ENCODE data around the gene GGACT.

The GGACT gene

DNA sequence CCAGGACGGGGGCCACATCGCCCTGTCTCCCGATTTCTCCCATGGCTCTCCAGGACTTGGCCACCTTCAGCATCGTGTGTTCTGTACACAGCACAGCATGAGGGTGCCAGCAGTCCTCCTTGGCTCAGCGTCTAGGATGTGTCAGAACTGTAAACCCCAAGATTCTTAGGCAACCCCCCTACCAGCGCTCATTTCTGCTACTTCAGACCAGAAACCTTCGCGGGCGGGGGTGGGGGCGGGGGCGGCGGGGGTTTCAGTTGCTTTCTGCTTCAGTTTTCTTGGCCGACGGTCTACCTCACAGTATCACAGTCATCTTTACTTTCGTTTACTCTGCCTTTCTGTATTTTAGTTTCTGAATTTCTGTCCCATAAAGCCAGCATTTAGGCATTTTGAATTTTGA is 82.4 kb downstream of the GGACT start:
- H3K36me3 ChIP-seq (ENCODE audit: control insufficient read depth in 1 of 2, insufficient read depth in 2 of 2, low read length in 2 of 2), result no peaks in the 10 kb centered on the region
- no peak overlapping the region for H3K4ac ChIP-seq (ENCODE audit: low read depth, low read length)
- no peak overlapping the region for H4K8ac ChIP-seq (ENCODE audit: low read depth, low read length)
- WGBS (ENCODE audit: extremely low coverage, insufficient coverage, insufficient read length), result no CpG with 5 or more reads among the region's 15 CpGs
- no peak overlapping the region for H3K18ac ChIP-seq (ENCODE audit: low read length)
- H3K4me1 ChIP-seq (ENCODE audit: control insufficient read depth in 1 of 2, insufficient read depth in 2 of 2, low read length in 2 of 2), result no peaks in the 10 kb centered on the region
- no peak overlapping the region for H3K4me3 ChIP-seq (ENCODE audit: low read depth, low read length)
- no peak overlapping the region for H2AFZ ChIP-seq (ENCODE audit: insufficient read depth, low read length, poor library complexity)
- H3K14ac ChIP-seq (ENCODE audit: low read length), result no peak overlapping the region
- no peak overlapping the region for H2BK5ac ChIP-seq (ENCODE audit: low read depth, low read length, poor library complexity)
- H3K79me1 ChIP-seq (ENCODE audit: low read length), result no peaks in the 10 kb centered on the region
- no peak overlapping the region for H2BK12ac ChIP-seq (ENCODE audit: low read length)
- H4K91ac ChIP-seq (ENCODE audit: low read depth, low read length), result no peak overlapping the region
- H3K27me3 ChIP-seq (ENCODE audit: insufficient read depth, low read length), result no peaks in the 10 kb centered on the region
- H3K27ac ChIP-seq (ENCODE audit: low read depth, low read length), result no peak overlapping the region
- H3K9me3 ChIP-seq (ENCODE audit: insufficient read depth, low read depth, low read length), result peaks cover 2% of the 10 kb centered on the region
- DNase-seq, result no peak
- H3K9ac ChIP-seq (ENCODE audit: low read length), result no peak overlapping the region
- H2AK5ac ChIP-seq (ENCODE audit: low read length), result no peak overlapping the region
- H2BK120ac ChIP-seq (ENCODE audit: insufficient read depth, low read length, poor library complexity), result no peak overlapping the region
- H3K4me2 ChIP-seq (ENCODE audit: low read length), result no peak overlapping the region
- no peak overlapping the region for H4K12ac ChIP-seq (ENCODE audit: low read depth, low read length)
- H3K23ac ChIP-seq (ENCODE audit: low read length), result no peak overlapping the region
- H3K79me2 ChIP-seq (ENCODE audit: control insufficient read depth, insufficient read depth, low read length, poor library complexity), result no peaks in the 10 kb centered on the region

DNA sequence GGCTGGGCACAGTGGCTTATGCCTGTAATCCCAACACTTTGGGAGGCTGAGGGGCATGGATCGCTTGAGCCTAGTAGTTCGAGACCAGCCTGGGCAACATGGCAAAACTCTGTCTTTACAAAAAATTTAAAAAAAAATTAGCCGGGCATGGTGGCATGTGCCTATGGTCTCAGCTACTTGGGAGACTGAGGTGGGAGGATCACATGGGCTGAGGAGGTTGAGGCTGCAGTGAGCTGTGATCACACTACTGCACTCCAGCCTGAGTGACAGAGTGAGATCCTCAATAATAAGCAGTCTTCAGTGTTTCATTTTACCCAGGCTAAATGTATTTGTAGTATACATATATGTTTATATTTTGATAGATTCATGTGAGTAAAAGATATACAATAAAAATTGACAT is 85.0 kb downstream of the GGACT start:
- Histone ChIP-seq H3K4ac (ENCODE audit: low read depth, low read length) (no peak overlapping the region), H2BK12ac (ENCODE audit: low read length) (no peak overlapping the region), H3K14ac (ENCODE audit: low read length) (no peak overlapping the region), H4K12ac (ENCODE audit: low read depth, low read length) (no peak overlapping the region), H2AFZ (ENCODE audit: insufficient read depth, low read length, poor library complexity) (no peak overlapping the region), H2AK5ac (ENCODE audit: low read length) (no peak overlapping the region), H3K79me1 (ENCODE audit: low read length) (no peaks in the 10 kb centered on the region), H3K36me3 (ENCODE audit: control insufficient read depth in 1 of 2, insufficient read depth in 2 of 2, low read length in 2 of 2) (no peaks in the 10 kb centered on the region), H3K27me3 (ENCODE audit: insufficient read depth, low read length) (no peaks in the 10 kb centered on the region), H3K4me3 (ENCODE audit: low read depth, low read length) (no peak overlapping the region), H3K23ac (ENCODE audit: low read length) (no peak overlapping the region), H3K9me3 (ENCODE audit: insufficient read depth, low read depth, low read length) (peaks cover 2% of the 10 kb centered on the region), H3K4me2 (ENCODE audit: low read length) (no peak overlapping the region), H4K91ac (ENCODE audit: low read depth, low read length) (no peak overlapping the region), H4K8ac (ENCODE audit: low read depth, low read length) (no peak overlapping the region), H3K4me1 (ENCODE audit: control insufficient read depth in 1 of 2, insufficient read depth in 2 of 2, low read length in 2 of 2) (no peaks in the 10 kb centered on the region), H3K27ac (ENCODE audit: low read depth, low read length) (no peak overlapping the region), H2BK5ac (ENCODE audit: low read depth, low read length, poor library complexity) (no peak overlapping the region), H2BK120ac (ENCODE audit: insufficient read depth, low read length, poor library complexity) (no peak overlapping the region), H3K9ac (ENCODE audit: low read length) (no peak overlapping the region), H3K18ac (ENCODE audit: low read length) (no peak overlapping the region), H3K79me2 (ENCODE audit: control insufficient read depth, insufficient read depth, low read length, poor library complexity) (no peaks in the 10 kb centered on the region)
- no CpG with 5 or more reads among the region's 3 CpGs for WGBS (ENCODE audit: extremely low coverage, insufficient coverage, insufficient read length)
- DNase-seq, result no peak

DNA sequence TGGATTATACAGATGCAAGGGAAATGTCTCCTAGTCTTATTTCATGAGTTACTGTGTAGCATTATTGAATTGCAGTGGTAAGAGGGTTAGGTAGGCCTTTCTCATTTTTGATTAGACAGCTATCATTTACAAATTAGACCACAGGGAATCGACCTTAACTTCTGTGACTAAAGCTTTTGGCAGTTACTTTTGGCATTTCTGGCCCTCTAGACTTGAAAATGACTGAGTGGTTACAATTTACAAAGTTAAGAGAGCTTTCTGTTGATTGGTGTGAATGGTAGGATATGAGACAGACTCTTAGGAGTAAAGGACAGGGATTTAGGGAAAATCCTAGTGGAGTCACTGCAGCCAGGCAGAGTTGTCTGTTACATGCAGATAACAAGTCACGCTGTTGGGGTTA is 86.1 kb downstream of the GGACT start:
- Histone ChIP-seq H4K12ac (ENCODE audit: low read depth, low read length) (no peak overlapping the region), H3K4me1 (ENCODE audit: control insufficient read depth in 1 of 2, insufficient read depth in 2 of 2, low read length in 2 of 2) (no peaks in the 10 kb centered on the region), H3K14ac (ENCODE audit: low read length) (no peak overlapping the region), H3K79me1 (ENCODE audit: low read length) (no peaks in the 10 kb centered on the region), H3K27ac (ENCODE audit: low read depth, low read length) (no peak overlapping the region), H3K27me3 (ENCODE audit: insufficient read depth, low read length) (no peaks in the 10 kb centered on the region), H4K8ac (ENCODE audit: low read depth, low read length) (no peak overlapping the region), H2AK5ac (ENCODE audit: low read length) (no peak overlapping the region), H3K9me3 (ENCODE audit: insufficient read depth, low read depth, low read length) (peaks cover 2% of the 10 kb centered on the region), H3K4me3 (ENCODE audit: low read depth, low read length) (no peak overlapping the region), H2BK12ac (ENCODE audit: low read length) (no peak overlapping the region), H3K4ac (ENCODE audit: low read depth, low read length) (no peak overlapping the region), H3K9ac (ENCODE audit: low read length) (no peak overlapping the region), H3K79me2 (ENCODE audit: control insufficient read depth, insufficient read depth, low read length, poor library complexity) (no peaks in the 10 kb centered on the region), H3K36me3 (ENCODE audit: control insufficient read depth in 1 of 2, insufficient read depth in 2 of 2, low read length in 2 of 2) (no peaks in the 10 kb centered on the region), H3K18ac (ENCODE audit: low read length) (no peak overlapping the region), H4K91ac (ENCODE audit: low read depth, low read length) (no peak overlapping the region), H2BK5ac (ENCODE audit: low read depth, low read length, poor library complexity) (no peak overlapping the region), H3K4me2 (ENCODE audit: low read length) (no peak overlapping the region), H3K23ac (ENCODE audit: low read length) (no peak overlapping the region), H2BK120ac (ENCODE audit: insufficient read depth, low read length, poor library complexity) (no peak overlapping the region), H2AFZ (ENCODE audit: insufficient read depth, low read length, poor library complexity) (no peak overlapping the region)
- WGBS (ENCODE audit: extremely low coverage, insufficient coverage, insufficient read length), result no CpG with 5 or more reads among the region's 2 CpGs
- no peak for DNase-seq

DNA sequence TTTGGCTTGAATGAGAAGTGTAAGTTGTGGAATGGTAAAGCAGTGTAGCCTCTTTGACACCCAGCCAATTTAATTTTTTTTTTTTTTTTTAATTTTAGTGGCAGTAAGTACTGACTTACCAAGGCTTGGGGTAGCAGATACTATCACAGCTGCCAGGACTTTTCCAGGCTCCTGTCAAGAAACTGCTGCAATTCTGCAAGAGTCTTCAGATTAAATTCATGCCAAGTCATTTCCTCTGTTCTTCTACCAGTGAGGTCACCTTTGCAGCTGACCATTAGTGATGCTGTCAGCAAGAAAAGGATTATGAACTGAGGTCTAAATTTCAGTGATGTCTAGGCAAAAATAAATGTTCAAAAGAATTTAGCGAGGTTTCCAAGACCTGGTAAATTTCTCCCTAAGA is 91.2 kb downstream of the GGACT start:
- no peak overlapping the region for H3K4me2 ChIP-seq (ENCODE audit: low read length)
- no peaks in the 10 kb centered on the region for H3K36me3 ChIP-seq (ENCODE audit: control insufficient read depth in 1 of 2, insufficient read depth in 2 of 2, low read length in 2 of 2)
- no peak overlapping the region for H3K23ac ChIP-seq (ENCODE audit: low read length)
- peaks cover 3% of the 10 kb centered on the region for H3K9me3 ChIP-seq (ENCODE audit: insufficient read depth, low read depth, low read length)
- no peak for DNase-seq
- no peaks in the 10 kb centered on the region for H3K79me1 ChIP-seq (ENCODE audit: low read length)
- no CpG with 5 or more reads among the region's 1 CpG for WGBS (ENCODE audit: extremely low coverage, insufficient coverage, insufficient read length)
- H4K8ac ChIP-seq (ENCODE audit: low read depth, low read length), result no peak overlapping the region
- H2BK12ac ChIP-seq (ENCODE audit: low read length), result no peak overlapping the region
- H3K4me3 ChIP-seq (ENCODE audit: low read depth, low read length), result no peak overlapping the region
- no peaks in the 10 kb centered on the region for H3K27me3 ChIP-seq (ENCODE audit: insufficient read depth, low read length)
- no peak overlapping the region for H2BK5ac ChIP-seq (ENCODE audit: low read depth, low read length, poor library complexity)
- H3K14ac ChIP-seq (ENCODE audit: low read length), result no peak overlapping the region
- H3K18ac ChIP-seq (ENCODE audit: low read length), result no peak overlapping the region
- no peak overlapping the region for H2AK5ac ChIP-seq (ENCODE audit: low read length)
- no peak overlapping the region for H2BK120ac ChIP-seq (ENCODE audit: insufficient read depth, low read length, poor library complexity)
- H2AFZ ChIP-seq (ENCODE audit: insufficient read depth, low read length, poor library complexity), result no peak overlapping the region
- no peak overlapping the region for H4K12ac ChIP-seq (ENCODE audit: low read depth, low read length)
- H3K4ac ChIP-seq (ENCODE audit: low read depth, low read length), result no peak overlapping the region
- H3K4me1 ChIP-seq (ENCODE audit: control insufficient read depth in 1 of 2, insufficient read depth in 2 of 2, low read length in 2 of 2), result no peaks in the 10 kb centered on the region
- H3K9ac ChIP-seq (ENCODE audit: low read length), result no peak overlapping the region
- no peaks in the 10 kb centered on the region for H3K79me2 ChIP-seq (ENCODE audit: control insufficient read depth, insufficient read depth, low read length, poor library complexity)
- H4K91ac ChIP-seq (ENCODE audit: low read depth, low read length), result no peak overlapping the region
- H3K27ac ChIP-seq (ENCODE audit: low read depth, low read length), result no peak overlapping the region

Measured in trophoblast cell (in vitro differentiated cells and primary cell).